SJSA1 (cell line): ENCODE results near the gene FXYD4. TPM values are rescaled to one million over a fixed set of nuclear protein-coding genes. Genes with fewer than 3 reads are reported as not detected.
"Not testable (repeated sequence)": the region's sequence is repeated elsewhere in the genome, so short reads cannot be mapped to it uniquely, and the experiment has no call there.

Experiments used
- DNase-seq, 2 experiments: peaks; one replicate each; pipeline ENCODE4 v3.0.0-alpha.2; 2015 to 2020; ENCODE audit warnings: low spot score in 2 of 2, low read depth in 1 of 2
- H3K27ac ChIP-seq: fragments of 250-450 bp; sonication (Bioruptor Pico); 2 replicates; pipeline ENCODE4 v1.5.1; 2020; ENCODE audit warnings: mild to moderate bottlenecking, moderate library complexity
- H3K27me3 ChIP-seq: fragments of 250-450 bp; sonication (Bioruptor Pico); replicated peaks from 2 replicates; pipeline ENCODE4 v1.5.1; 2020; ENCODE audit warnings: mild to moderate bottlenecking, moderate library complexity
- H3K36me3 ChIP-seq: fragments of 250-450 bp; sonication (Bioruptor Pico); 2 replicates; pipeline ENCODE4 v1.5.1; 2020; ENCODE audit warnings: mild to moderate bottlenecking
- H3K4me1 ChIP-seq: fragments of 250-450 bp; sonication (Bioruptor Pico); replicated peaks from 2 replicates; pipeline ENCODE4 v1.6.1; 2021; ENCODE audit warnings: mild to moderate bottlenecking
- H3K4me3 ChIP-seq: fragments of 250-450 bp; sonication (Bioruptor Pico); 2 replicates; pipeline ENCODE4 v1.5.1; 2020; ENCODE audit warnings: mild to moderate bottlenecking
- H3K9me3 ChIP-seq: fragments of 250-450 bp; sonication (Bioruptor Pico); replicated peaks from 2 replicates; pipeline ENCODE4 v1.5.1; 2020; ENCODE audit warnings: mild to moderate bottlenecking
- total RNA-seq: library from RNA; depleted of rRNA; stranded (reverse); fragments of >200 nt; shearing (Covaris generic); gene quantifications from 2 replicates; pipeline ENCODE4 v1.2.3, GENCODE V29; 2014; rRNA removed

Gene FXYD4
- total RNA-seq, 1 experiment from 2014 or later, result not detected

DNA sequence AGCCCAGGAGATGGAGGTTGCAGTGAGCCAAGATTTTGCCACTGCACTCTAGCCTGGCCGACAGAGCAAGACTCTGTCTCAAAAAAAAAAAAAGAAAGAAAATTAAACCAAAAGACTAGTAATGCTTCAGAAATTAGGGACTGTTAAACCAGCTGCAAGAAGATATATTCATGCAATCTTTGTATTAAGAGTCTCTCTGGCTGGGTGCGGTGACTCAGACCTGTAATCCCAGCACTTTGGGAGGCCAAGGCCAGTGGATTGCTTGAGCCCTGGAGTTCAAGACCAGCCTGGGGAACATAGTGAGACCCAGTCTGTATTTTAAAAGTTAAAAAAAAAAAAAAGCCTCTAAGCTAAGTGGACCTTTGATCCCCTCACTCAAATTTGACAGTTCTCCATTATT, 40.1 kb downstream of the FXYD4 start:
- Histone ChIP-seq H3K27ac (no peak overlapping the region), H3K36me3 (peaks cover 18% of the 10 kb centered on the region), H3K27me3 (no peaks in the 10 kb centered on the region), H3K9me3 (no peaks in the 10 kb centered on the region), H3K4me1 (peaks cover 6% of the 10 kb centered on the region), H3K4me3 (no peak overlapping the region)
- no peak for DNase-seq

DNA sequence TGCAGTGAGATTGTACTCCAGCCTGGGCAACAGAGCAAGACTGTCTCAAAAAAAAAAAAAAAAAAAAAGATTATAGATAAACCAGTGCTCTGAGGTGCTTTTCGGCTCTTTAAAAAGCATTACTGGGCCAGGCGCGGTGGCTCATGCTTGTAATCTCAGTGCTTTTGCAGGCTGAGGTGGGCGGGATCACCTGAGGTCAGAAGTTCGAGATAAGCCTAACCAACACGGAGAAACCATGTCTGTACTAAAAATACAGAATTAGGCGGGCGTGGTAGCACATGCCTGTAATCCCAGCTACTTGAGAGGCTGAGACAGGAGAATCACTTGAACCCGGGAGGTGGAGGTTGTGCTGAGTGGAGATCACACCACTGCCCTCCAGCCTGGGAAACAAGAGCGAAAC, 44.1 kb downstream of the FXYD4 start:
- no peak overlapping the region for H3K4me3 ChIP-seq
- no peaks in the 10 kb centered on the region for H3K9me3 ChIP-seq
- H3K36me3 ChIP-seq, result no peaks in the 10 kb centered on the region
- DNase-seq, result no peak
- H3K4me1 ChIP-seq, result peaks cover 8% of the 10 kb centered on the region
- no peak overlapping the region for H3K27ac ChIP-seq
- no peaks in the 10 kb centered on the region for H3K27me3 ChIP-seq

GRCh38 chr10:43417950-43418768, 46.7 kb downstream of the FXYD4 start:
- no peaks in the 10 kb centered on the region for H3K9me3 ChIP-seq
- peaks cover 19% of the 10 kb centered on the region for H3K4me1 ChIP-seq
- DNase-seq, result no peak
- H3K27ac ChIP-seq, result no peak overlapping the region
- H3K27me3 ChIP-seq, result no peaks in the 10 kb centered on the region
- no peaks in the 10 kb centered on the region for H3K36me3 ChIP-seq
- no peak overlapping the region for H3K4me3 ChIP-seq

DNA sequence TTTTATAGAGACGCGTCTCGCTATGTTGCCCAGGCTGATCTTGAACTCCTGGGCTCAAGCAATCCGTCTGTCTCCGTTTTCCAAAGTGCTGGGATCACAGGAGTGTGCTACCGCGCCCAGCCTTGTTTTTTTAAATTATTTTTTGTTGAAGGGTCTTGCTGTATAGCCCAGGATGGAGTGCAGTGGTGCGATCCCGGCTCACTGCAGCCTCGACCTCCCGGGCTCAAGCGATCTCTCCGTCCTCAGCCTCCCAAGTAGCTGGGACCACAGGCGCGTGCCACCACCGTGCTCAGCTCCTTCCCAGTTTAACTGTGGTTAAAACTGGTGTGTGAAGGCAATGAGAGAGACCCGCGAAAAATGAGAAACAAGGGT, 48.5 kb downstream of the FXYD4 start:
- peak overlapping the region; percentile 42 for H3K4me3 ChIP-seq
- no peak for DNase-seq
- peaks cover 19% of the 10 kb centered on the region for H3K4me1 ChIP-seq
- no peaks in the 10 kb centered on the region for H3K36me3 ChIP-seq
- no peaks in the 10 kb centered on the region for H3K9me3 ChIP-seq
- H3K27ac ChIP-seq, result peak overlapping the region; percentile 76
- H3K27me3 ChIP-seq, result no peaks in the 10 kb centered on the region

DNA sequence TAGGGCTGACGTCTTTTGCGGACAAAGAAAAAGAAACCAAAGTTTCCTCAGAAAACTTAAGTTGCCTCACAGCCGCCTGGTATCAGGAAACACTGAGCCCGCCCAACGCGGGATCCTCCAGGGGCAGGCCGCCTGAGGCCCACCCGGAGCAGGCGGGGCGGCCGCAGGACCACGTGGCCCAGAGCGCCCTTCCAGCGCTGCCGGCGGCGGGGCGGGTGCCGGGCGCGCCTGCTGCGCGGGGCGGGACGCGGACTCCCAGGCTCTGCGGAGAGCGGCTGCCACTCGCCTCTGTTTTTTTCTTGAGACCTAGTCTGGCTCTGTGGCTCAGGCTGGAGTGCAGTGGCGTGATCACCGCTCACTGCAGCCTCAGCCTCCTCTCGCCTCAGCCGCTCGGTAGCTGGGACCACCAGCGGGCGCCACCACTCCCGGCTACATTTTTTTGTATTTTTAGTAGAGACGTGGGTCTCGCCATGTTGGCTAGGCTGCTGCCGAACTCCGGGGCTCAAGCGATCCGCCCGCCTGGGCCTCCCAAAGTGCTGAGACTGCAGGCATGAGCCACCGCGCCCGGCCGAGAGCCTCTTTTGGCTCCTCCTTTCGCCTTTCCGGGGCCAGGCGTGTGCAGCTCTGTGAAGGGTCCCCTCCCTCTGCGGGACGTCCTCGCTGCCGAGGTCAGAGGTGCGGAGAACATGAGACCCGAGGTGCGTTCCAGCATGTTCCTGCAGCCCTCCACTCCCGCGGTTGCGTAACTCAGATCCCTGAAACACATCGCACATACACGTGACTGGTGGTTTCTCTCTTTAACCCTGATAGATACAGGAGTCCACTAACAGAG, 49.1 kb downstream of the FXYD4 start:
- Histone ChIP-seq H3K27ac (peak overlapping the region; percentile 76), H3K36me3 (no peaks in the 10 kb centered on the region), H3K4me3 (peak overlapping the region; percentile 42), H3K27me3 (no peaks in the 10 kb centered on the region), H3K9me3 (no peaks in the 10 kb centered on the region), H3K4me1 (peaks cover 19% of the 10 kb centered on the region)
- DNase-seq, result peak; percentile 81 to 85

- peak overlapping the region; percentile 42 for H3K4me3 ChIP-seq
- H3K27me3 ChIP-seq, result no peaks in the 10 kb centered on the region
- peak overlapping the region; percentile 76 for H3K27ac ChIP-seq
- no peaks in the 10 kb centered on the region for H3K9me3 ChIP-seq
- H3K36me3 ChIP-seq, result no peaks in the 10 kb centered on the region
- no peak for DNase-seq
- peaks cover 19% of the 10 kb centered on the region for H3K4me1 ChIP-seq
Measured at GRCh38 chr10:43421201-43421507, 49.7 kb downstream of the FXYD4 start.

- Histone ChIP-seq H3K27me3 (no peaks in the 10 kb centered on the region), H3K36me3 (no peaks in the 10 kb centered on the region), H3K4me3 (no peak overlapping the region), H3K9me3 (no peaks in the 10 kb centered on the region), H3K4me1 (peaks cover 19% of the 10 kb centered on the region), H3K27ac (peak overlapping the region; percentile 76)
- DNase-seq, result no peak
Measured at GRCh38 chr10:43421519-43421918, 50.1 kb downstream of the FXYD4 start.

GRCh38 chr10:43421944-43422343, 50.5 kb downstream of the FXYD4 start:
- H3K27ac ChIP-seq, H3K4me3 ChIP-seq: not testable (repeated sequence)
- peaks cover 19% of the 10 kb centered on the region for H3K4me1 ChIP-seq

DNA sequence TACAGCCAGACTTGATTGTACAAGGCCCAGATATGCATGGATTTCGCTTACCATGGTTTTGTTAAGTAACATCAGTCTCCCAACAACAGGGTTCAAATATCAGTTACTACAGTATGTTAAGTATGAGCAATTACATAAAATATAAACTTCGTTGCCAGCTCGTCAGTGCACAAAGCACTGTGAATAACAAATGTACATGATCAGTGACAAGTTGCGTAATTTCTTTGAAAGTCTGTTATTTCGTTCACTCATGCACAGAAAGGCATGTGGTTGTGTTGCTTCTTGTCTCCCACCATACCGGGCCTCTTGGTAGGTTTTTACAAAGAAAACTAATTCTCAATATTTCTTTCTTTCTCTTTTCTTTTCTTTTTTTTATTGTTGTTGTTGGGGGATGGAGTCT, 53.0 kb downstream of the FXYD4 start:
- H3K4me1 ChIP-seq, result peaks cover 19% of the 10 kb centered on the region
- DNase-seq, result no peak
- no peaks in the 10 kb centered on the region for H3K36me3 ChIP-seq
- no peak overlapping the region for H3K27ac ChIP-seq
- no peaks in the 10 kb centered on the region for H3K27me3 ChIP-seq
- no peak overlapping the region for H3K4me3 ChIP-seq
- no peaks in the 10 kb centered on the region for H3K9me3 ChIP-seq

More at GRCh38 chr10:43421944-43422343, 50.5 kb downstream of the FXYD4 start:
- not testable (repeated sequence) for H3K36me3 ChIP-seq, DNase-seq, H3K27me3 ChIP-seq, H3K9me3 ChIP-seq

Other genes with a start within 250 kb of the FXYD4 start
- 3.7 and 6.7 TPM in 2 replicates for gene CSGALNACT2, start 233.2 kb upstream of the FXYD4 start, total RNA-seq
- gene RASGEF1A, start 104.6 kb upstream of the FXYD4 start, total RNA-seq, result not detected in 2 replicates
- 156 and 237 TPM in 2 replicates for gene HNRNPF, start 37.5 kb downstream of the FXYD4 start, total RNA-seq
- gene ZNF487, start 65.5 kb downstream of the FXYD4 start, total RNA-seq, result 2.4 and 3.9 TPM in 2 replicates
- 1.7 and 2.5 TPM in 2 replicates for gene ZNF239, start 203.0 kb downstream of the FXYD4 start, total RNA-seq
- gene ZNF485, start 234.8 kb downstream of the FXYD4 start, total RNA-seq, result 1.8 and 3.3 TPM in 2 replicates